Measurements from ENCODE around the gene CFAP74.

Gene CFAP74

GRCh38 chr1:2018217-2019171 lies 14.9 kb upstream of the CFAP74 start:
- no peak for DNase-seq

- DNase-seq, result no peak
These were observed 12.5 kb upstream of the CFAP74 start for GRCh38 chr1:2016123-2016522.

- DNase-seq, result no peak
These were observed 11.5 kb upstream of the CFAP74 start for GRCh38 chr1:2014741-2015735.

GRCh38 chr1:2014181-2014580 lies 10.6 kb upstream of the CFAP74 start:
- no peak for DNase-seq

- no peak for DNase-seq
These were observed 5.8 kb upstream of the CFAP74 start for GRCh38 chr1:2009101-2010053.

GRCh38 chr1:2004856-2005255 lies 1.3 kb upstream of the CFAP74 start:
- DNase-seq, result no peak

GRCh38 chr1:2001773-2002411 lies 1.7 kb downstream of the CFAP74 start:
- DNase-seq, result no peak

GRCh38 chr1:2000850-2001249 lies 2.7 kb downstream of the CFAP74 start:
- no peak for DNase-seq

GRCh38 chr1:2000432-2000831 lies 3.2 kb downstream of the CFAP74 start:
- no peak for DNase-seq

GRCh38 chr1:1997576-1997975 lies 6.0 kb downstream of the CFAP74 start:
- no peak for DNase-seq

GRCh38 chr1:1996207-1996651 lies 7.4 kb downstream of the CFAP74 start:
- peak in 1 of 5 donors; percentile 70 for DNase-seq

GRCh38 chr1:1994536-1994935 lies 9.1 kb downstream of the CFAP74 start:
- DNase-seq, result no peak

- no peak for DNase-seq
These were observed 13.4 kb downstream of the CFAP74 start for GRCh38 chr1:1990222-1990621.

GRCh38 chr1:1989789-1990188 lies 13.8 kb downstream of the CFAP74 start:
- no peak for DNase-seq

GRCh38 chr1:1989102-1989542 lies 14.5 kb downstream of the CFAP74 start:
- DNase-seq, result no peak

GRCh38 chr1:1988061-1988945 lies 15.3 kb downstream of the CFAP74 start:
- DNase-seq, result no peak

- DNase-seq, result no peak
These were observed 16.5 kb downstream of the CFAP74 start for GRCh38 chr1:1987142-1987510.

- no peak for DNase-seq
These were observed 17.0 kb downstream of the CFAP74 start for GRCh38 chr1:1986451-1987141.

- DNase-seq, result no peak
These were observed 18.1 kb downstream of the CFAP74 start for GRCh38 chr1:1985375-1986050.

All from T-helper 1 cell (primary cell).